Sigmoid colon (tissue), 3 donors: ENCODE measurements around the gene NCOA6.

Source experiments
- POLR2A ChIP-seq, 2 donors: fragments of 450-650 bp; IDR thresholded peaks; one replicate each; pipeline ENCODE4 v1.6.1; 2016; ENCODE audit warnings: antibody characterized with exemption in 2 of 2, mild to moderate bottlenecking in 2 of 2, moderate library complexity in 2 of 2
- TF ChIP-seq, protein P1 (sequence below), 4 experiments: fragments of 450-650 bp in 3 of 4; fragments of 200-600 bp in 1 of 4; IDR thresholded peaks; one replicate each; pipeline ENCODE4 v1.5.1; 2016 to 2019; ENCODE audit warnings: antibody characterized with exemption in 4 of 4, mild to moderate bottlenecking in 3 of 4, moderate library complexity in 2 of 4

DNA sequence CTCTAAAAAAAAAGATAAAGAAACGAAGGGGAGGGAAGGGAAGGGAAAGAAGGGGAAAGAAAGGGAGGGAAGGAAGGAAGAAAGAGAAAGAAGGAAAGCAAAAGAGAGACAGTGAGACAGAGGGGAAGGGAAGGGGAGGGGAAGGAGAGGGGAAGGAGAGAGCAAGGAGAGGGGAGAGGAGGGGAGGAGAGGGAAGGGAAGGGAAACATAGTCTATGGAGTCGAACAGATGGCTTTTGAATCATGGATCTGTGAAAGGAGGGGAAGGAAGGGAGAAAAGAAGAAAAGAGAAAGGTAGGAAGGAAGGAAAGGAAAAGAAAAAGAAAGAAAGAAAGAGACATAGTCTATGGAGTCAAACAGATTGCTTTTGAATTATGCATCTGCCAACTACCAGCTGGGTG, 16.7 kb upstream of the NCOA6 start:
- TF ChIP-seq, protein P1, sequence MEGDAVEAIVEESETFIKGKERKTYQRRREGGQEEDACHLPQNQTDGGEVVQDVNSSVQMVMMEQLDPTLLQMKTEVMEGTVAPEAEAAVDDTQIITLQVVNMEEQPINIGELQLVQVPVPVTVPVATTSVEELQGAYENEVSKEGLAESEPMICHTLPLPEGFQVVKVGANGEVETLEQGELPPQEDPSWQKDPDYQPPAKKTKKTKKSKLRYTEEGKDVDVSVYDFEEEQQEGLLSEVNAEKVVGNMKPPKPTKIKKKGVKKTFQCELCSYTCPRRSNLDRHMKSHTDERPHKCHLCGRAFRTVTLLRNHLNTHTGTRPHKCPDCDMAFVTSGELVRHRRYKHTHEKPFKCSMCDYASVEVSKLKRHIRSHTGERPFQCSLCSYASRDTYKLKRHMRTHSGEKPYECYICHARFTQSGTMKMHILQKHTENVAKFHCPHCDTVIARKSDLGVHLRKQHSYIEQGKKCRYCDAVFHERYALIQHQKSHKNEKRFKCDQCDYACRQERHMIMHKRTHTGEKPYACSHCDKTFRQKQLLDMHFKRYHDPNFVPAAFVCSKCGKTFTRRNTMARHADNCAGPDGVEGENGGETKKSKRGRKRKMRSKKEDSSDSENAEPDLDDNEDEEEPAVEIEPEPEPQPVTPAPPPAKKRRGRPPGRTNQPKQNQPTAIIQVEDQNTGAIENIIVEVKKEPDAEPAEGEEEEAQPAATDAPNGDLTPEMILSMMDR (IDR thresholded peaks at IDR 0.05) = no peak
- no peak for TF ChIP-seq POLR2A (IDR thresholded peaks at IDR 0.05)
